ENCODE results near the gene ZNF771. TPM values are rescaled to one million over a fixed set of nuclear protein-coding genes. Genes with fewer than 3 reads are reported as not detected.

The ZNF771 gene
- total and polyA plus RNA-seq, 2 experiments from 2014 or later = 10.8 to 12.0 TPM

DNA sequence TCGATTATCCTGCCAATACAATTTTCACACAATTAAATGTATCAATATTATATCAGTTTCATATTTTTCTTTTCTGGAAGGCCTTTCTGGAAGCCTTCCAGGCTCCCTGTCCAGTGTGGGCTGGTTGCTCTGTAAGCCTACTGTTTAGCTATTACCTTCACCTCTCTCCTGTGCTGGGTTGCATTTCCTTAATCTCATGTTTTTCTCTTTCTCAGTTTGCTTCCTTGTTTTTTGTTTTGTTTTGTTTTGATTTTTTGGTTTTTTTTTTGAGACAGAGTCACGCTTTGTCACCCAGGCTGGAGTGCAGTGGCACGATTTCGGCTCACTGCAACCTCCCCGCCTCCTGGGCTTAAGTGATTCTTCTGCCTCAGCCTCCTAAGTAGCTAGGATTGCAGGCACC is 31.4 kb downstream of the ZNF771 start:
- Histone ChIP-seq H2AFZ (no peak overlapping the region), H3K36me3 (ENCODE audit: insufficient read depth) (no peaks in the 10 kb centered on the region), H3F3A (replicated peaks; ENCODE audit: low read depth) (peaks cover under 1% of the 10 kb centered on the region; the same call in 1 of the 2 replicates), H4K20me1 (replicated peaks; ENCODE audit: insufficient read depth) (no peaks in the 10 kb centered on the region; the same call in 1 of the 2 replicates), H3K27me3 (ENCODE audit: insufficient read depth) (0 out of 2 replicates have a peak, but pooled peaks cover 3% of the 10 kb centered on the region), H3K27ac (ENCODE audit: low read depth) (no peak overlapping the region), H3K4me1 (ENCODE audit: insufficient read depth) (0 out of 2 replicates have a peak, but pooled peaks cover 6% of the 10 kb centered on the region), H3K4me2 (no peak overlapping the region), H3K4me3 (no peak overlapping the region), H3K9me2 (ENCODE audit: insufficient read depth) (no peaks in the 10 kb centered on the region), H3K79me2 (replicated peaks; ENCODE audit: insufficient read depth) (peaks cover under 1% of the 10 kb centered on the region)
- no peak overlapping the region for H3K27ac Mint-ChIP-seq
- peaks cover 12% of the 10 kb centered on the region for H3K4me1 Mint-ChIP-seq
- DNase-seq (ENCODE audit: low spot score) (no peak), ATAC-seq (no peak)
- H3K27me3 Mint-ChIP-seq (ENCODE audit: insufficient read depth, low read depth, poor library complexity) = peaks cover 7% of the 10 kb centered on the region
- no peak overlapping the region for H3K4me3 Mint-ChIP-seq
- H3K9me3 Mint-ChIP-seq = peaks cover under 1% of the 10 kb centered on the region; the same call in 2 of the 3 replicates
- TF ChIP-seq ZNF114 (CRISPR knock-in tag; IDR thresholded peaks at IDR 0.05) (no peak), POLR2AphosphoS5 (IDR thresholded peaks at IDR 0.05; ENCODE audit: low read depth) (no peak), JUNB (IDR thresholded peaks at IDR 0.05; ENCODE audit: unreplicated experiment) (no peak), EZH2phosphoT487 (IDR thresholded peaks at IDR 0.05; ENCODE audit: unreplicated experiment) (no peak), CREB1 (CRISPR knock-in tag; IDR thresholded peaks at IDR 0.05; ENCODE audit: low read depth) (no peak), EZH2 (IDR thresholded peaks at IDR 0.05; ENCODE audit: low read depth, unreplicated experiment) (no peak), ZNF331 (CRISPR knock-in tag; IDR thresholded peaks at IDR 0.05; ENCODE audit: low read depth) (no peak), NANOG (IDR thresholded peaks at IDR 0.05; ENCODE audit: borderline replicate concordance) (no peak), STAT1 (IDR thresholded peaks at IDR 0.05; ENCODE audit: unreplicated experiment) (no peak)
- TF ChIP-seq, protein P1, sequence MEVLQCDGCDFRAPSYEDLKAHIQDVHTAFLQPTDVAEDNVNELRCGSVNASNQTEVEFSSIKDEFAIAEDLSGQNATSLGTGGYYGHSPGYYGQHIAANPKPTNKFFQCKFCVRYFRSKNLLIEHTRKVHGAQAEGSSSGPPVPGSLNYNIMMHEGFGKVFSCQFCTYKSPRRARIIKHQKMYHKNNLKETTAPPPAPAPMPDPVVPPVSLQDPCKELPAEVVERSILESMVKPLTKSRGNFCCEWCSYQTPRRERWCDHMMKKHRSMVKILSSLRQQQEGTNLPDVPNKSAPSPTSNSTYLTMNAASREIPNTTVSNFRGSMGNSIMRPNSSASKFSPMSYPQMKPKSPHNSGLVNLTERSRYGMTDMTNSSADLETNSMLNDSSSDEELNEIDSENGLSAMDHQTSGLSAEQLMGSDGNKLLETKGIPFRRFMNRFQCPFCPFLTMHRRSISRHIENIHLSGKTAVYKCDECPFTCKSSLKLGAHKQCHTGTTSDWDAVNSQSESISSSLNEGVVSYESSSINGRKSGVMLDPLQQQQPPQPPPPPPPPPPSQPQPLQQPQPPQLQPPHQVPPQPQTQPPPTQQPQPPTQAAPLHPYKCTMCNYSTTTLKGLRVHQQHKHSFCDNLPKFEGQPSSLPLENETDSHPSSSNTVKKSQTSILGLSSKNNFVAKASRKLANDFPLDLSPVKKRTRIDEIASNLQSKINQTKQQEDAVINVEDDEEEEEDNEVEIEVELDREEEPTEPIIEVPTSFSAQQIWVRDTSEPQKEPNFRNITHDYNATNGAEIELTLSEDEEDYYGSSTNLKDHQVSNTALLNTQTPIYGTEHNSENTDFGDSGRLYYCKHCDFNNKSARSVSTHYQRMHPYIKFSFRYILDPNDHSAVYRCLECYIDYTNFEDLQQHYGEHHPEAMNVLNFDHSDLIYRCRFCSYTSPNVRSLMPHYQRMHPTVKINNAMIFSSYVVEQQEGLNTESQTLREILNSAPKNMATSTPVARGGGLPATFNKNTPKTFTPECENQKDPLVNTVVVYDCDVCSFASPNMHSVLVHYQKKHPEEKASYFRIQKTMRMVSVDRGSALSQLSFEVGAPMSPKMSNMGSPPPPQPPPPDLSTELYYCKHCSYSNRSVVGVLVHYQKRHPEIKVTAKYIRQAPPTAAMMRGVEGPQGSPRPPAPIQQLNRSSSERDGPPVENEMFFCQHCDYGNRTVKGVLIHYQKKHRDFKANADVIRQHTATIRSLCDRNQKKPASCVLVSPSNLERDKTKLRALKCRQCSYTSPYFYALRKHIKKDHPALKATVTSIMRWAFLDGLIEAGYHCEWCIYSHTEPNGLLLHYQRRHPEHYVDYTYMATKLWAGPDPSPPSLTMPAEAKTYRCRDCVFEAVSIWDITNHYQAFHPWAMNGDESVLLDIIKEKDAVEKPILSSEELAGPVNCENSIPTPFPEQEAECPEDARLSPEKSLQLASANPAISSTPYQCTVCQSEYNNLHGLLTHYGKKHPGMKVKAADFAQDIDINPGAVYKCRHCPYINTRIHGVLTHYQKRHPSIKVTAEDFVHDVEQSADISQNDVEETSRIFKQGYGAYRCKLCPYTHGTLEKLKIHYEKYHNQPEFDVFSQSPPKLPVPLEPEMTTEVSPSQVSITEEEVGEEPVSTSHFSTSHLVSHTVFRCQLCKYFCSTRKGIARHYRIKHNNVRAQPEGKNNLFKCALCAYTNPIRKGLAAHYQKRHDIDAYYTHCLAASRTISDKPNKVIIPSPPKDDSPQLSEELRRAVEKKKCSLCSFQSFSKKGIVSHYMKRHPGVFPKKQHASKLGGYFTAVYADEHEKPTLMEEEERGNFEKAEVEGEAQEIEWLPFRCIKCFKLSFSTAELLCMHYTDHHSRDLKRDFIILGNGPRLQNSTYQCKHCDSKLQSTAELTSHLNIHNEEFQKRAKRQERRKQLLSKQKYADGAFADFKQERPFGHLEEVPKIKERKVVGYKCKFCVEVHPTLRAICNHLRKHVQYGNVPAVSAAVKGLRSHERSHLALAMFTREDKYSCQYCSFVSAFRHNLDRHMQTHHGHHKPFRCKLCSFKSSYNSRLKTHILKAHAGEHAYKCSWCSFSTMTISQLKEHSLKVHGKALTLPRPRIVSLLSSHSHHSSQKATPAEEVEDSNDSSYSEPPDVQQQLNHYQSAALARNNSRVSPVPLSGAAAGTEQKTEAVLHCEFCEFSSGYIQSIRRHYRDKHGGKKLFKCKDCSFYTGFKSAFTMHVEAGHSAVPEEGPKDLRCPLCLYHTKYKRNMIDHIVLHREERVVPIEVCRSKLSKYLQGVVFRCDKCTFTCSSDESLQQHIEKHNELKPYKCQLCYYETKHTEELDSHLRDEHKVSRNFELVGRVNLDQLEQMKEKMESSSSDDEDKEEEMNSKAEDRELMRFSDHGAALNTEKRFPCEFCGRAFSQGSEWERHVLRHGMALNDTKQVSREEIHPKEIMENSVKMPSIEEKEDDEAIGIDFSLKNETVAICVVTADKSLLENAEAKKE (CRISPR knock-in tag; IDR thresholded peaks at IDR 0.05) = no peak
- TF ChIP-seq, protein P2, sequence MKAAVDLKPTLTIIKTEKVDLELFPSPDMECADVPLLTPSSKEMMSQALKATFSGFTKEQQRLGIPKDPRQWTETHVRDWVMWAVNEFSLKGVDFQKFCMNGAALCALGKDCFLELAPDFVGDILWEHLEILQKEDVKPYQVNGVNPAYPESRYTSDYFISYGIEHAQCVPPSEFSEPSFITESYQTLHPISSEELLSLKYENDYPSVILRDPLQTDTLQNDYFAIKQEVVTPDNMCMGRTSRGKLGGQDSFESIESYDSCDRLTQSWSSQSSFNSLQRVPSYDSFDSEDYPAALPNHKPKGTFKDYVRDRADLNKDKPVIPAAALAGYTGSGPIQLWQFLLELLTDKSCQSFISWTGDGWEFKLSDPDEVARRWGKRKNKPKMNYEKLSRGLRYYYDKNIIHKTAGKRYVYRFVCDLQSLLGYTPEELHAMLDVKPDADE (IDR thresholded peaks at IDR 0.05) = no peak
- TF ChIP-seq, protein P3, sequence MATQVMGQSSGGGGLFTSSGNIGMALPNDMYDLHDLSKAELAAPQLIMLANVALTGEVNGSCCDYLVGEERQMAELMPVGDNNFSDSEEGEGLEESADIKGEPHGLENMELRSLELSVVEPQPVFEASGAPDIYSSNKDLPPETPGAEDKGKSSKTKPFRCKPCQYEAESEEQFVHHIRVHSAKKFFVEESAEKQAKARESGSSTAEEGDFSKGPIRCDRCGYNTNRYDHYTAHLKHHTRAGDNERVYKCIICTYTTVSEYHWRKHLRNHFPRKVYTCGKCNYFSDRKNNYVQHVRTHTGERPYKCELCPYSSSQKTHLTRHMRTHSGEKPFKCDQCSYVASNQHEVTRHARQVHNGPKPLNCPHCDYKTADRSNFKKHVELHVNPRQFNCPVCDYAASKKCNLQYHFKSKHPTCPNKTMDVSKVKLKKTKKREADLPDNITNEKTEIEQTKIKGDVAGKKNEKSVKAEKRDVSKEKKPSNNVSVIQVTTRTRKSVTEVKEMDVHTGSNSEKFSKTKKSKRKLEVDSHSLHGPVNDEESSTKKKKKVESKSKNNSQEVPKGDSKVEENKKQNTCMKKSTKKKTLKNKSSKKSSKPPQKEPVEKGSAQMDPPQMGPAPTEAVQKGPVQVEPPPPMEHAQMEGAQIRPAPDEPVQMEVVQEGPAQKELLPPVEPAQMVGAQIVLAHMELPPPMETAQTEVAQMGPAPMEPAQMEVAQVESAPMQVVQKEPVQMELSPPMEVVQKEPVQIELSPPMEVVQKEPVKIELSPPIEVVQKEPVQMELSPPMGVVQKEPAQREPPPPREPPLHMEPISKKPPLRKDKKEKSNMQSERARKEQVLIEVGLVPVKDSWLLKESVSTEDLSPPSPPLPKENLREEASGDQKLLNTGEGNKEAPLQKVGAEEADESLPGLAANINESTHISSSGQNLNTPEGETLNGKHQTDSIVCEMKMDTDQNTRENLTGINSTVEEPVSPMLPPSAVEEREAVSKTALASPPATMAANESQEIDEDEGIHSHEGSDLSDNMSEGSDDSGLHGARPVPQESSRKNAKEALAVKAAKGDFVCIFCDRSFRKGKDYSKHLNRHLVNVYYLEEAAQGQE (IDR thresholded peaks at IDR 0.05; ENCODE audit: unreplicated experiment) = no peak
- H3K36me3 Mint-ChIP-seq (ENCODE audit: low read depth) = peaks cover 10% of the 10 kb centered on the region
